ENCODE data around the gene BIN1. TPM values are rescaled to one million over a fixed set of nuclear protein-coding genes. Genes with fewer than 3 reads are reported as not detected.

BIN1 gene
- total RNA-seq, 1 experiment from 2014 or later, result 31.8 TPM

DNA sequence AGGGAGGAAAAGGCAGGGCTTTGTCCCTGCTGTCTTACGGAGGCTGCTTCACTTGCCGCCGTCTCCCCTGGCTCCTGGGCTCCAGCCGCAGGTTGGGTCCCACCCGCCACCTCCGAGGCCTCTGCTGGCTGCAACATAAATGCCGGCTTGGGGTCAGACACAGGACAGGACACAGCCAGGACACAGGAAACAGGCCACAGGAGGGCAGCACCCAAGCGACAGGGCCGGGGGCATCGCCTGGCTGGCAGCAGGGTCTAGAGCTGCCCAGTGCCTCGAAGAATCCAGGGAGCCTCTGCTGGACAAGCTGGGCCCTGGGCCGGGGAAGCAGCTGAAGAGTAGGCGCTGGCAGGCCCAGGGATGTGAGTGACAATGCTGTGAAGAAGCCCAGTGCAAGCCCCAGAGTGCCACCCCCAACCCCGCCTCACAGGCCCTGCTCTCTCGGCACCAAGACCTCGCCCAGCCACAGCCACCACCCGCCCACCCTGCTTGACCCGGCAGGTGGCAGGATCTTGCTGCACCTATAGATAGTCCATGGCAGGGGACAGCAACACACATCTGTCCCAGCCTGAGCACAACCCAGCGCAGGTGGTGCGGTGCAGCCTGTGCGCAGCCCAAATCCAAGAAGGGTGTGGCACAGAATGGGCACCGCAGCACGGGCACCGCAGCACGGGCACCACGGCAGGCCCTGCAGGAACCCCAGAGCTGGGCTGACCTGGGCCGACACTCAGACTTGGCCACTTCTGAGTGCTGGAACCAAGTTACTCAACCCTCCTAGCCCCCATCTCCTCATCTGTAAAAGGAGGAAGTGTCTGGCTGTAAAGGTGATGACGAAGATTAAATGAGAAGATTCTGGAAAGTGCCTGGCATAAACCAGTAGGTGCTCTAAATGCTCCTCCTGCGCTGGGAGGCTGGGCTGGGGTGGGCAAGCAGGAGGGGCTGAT lies 55.6 kb downstream of the BIN1 start:
- Histone ChIP-seq H3K4me2 (ENCODE audit: low read length) (no peak overlapping the region), H3K9me3 (ENCODE audit: control insufficient read depth in 1 of 2, insufficient read depth in 1 of 2, low read depth in 1 of 2, low read length in 2 of 2) (no peaks in the 10 kb centered on the region), H3K4me1 (ENCODE audit: control insufficient read depth in 1 of 2, insufficient read depth in 2 of 2, low read length in 2 of 2) (peaks cover 0 to 21% of the 10 kb centered on the region in 2 experiments; a peak in 2 of 4 replicates), H3K9ac (ENCODE audit: low read length) (no peak overlapping the region), H3K79me2 (ENCODE audit: insufficient read depth, low read length) (no peaks in the 10 kb centered on the region), H3K36me3 (ENCODE audit: control insufficient read depth in 1 of 2, insufficient read depth in 2 of 2, low read length in 2 of 2) (no peaks in the 10 kb centered on the region), H2AFZ (ENCODE audit: low read depth, low read length, poor library complexity, severe bottlenecking) (no peak overlapping the region), H4K20me1 (ENCODE audit: insufficient read depth) (no peaks in the 10 kb centered on the region), H3K4me3 (replicated peaks in 1 of 2; ENCODE audit: low read depth in 1 of 2, low read length in 2 of 2) (no peak overlapping the region), H3K9me2 (ENCODE audit: insufficient read depth) (no peaks in the 10 kb centered on the region), H3K27me3 (ENCODE audit: insufficient read depth, low read length) (no peaks in the 10 kb centered on the region), H3K27ac (ENCODE audit: low read depth, low read length) (no peak overlapping the region)
- no TSS peak for BruUV-seq (replicated peaks)
- CTCF ChIA-PET, result interaction anchor here (1.1 kb wide), 2 partner anchors 79 to 123 kb away, joined by 3 read pairs; no protein-coding TSS in a partner anchor
- RAD21 ChIA-PET (ENCODE audit: low non-redundant PET in 1 of 2, low total read pairs in 2 of 2, uncharacterized antibody in 2 of 2, unreplicated experiment in 2 of 2), result no interaction called here
- TF ChIP-seq, protein P1, sequence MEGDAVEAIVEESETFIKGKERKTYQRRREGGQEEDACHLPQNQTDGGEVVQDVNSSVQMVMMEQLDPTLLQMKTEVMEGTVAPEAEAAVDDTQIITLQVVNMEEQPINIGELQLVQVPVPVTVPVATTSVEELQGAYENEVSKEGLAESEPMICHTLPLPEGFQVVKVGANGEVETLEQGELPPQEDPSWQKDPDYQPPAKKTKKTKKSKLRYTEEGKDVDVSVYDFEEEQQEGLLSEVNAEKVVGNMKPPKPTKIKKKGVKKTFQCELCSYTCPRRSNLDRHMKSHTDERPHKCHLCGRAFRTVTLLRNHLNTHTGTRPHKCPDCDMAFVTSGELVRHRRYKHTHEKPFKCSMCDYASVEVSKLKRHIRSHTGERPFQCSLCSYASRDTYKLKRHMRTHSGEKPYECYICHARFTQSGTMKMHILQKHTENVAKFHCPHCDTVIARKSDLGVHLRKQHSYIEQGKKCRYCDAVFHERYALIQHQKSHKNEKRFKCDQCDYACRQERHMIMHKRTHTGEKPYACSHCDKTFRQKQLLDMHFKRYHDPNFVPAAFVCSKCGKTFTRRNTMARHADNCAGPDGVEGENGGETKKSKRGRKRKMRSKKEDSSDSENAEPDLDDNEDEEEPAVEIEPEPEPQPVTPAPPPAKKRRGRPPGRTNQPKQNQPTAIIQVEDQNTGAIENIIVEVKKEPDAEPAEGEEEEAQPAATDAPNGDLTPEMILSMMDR (IDR thresholded peaks at IDR 0.05 in 2 of 3, conservative IDR thresholded peaks at IDR 0.05 in 1 of 3; ENCODE audit: borderline replicate concordance in 1 of 3, insufficient read depth in 1 of 3, low read depth in 2 of 3, low read length in 2 of 3), result peak in 1 of 3 experiments; percentile 15; a peak in 1 of 6 replicates
- TF ChIP-seq YY1 (IDR thresholded peaks at IDR 0.05; ENCODE audit: extremely low read depth, insufficient replicate concordance, low read depth, low read length), result no peak
- POLR2A ChIA-PET, result no interaction called here
- intact Hi-C loops (cut with micrococcal nuclease), result no loop called here
- DNase-seq (ENCODE audit: low read depth, low spot score) (no peak), ATAC-seq (peak; percentile 24; the same call in 1 of the 2 replicates)

DNA sequence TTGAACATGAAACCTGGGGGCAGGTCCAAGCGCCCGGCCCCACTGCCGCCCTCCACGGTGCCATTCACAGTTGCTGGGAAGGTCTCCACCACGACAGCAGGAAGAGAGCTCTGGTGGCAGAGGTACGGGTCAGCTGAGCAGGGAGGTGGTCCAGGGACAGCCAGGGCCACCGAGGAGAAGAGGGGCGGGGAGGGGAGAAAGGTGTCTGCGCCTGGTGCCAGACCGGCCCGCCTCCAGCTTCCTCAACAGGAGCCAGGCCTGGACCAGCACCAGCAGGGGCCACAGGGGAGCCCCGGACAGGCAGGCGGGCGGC lies 56.2 kb downstream of the BIN1 start:
- ATAC-seq (no peak), DNase-seq (ENCODE audit: low read depth, low spot score) (no peak)
- ChIA-PET RAD21 (ENCODE audit: low non-redundant PET in 1 of 2, low total read pairs in 2 of 2, uncharacterized antibody in 2 of 2, unreplicated experiment in 2 of 2) (no interaction called here), CTCF (interaction anchor here (1.1 to 1.5 kb wide), 3 partner anchors 79 to 146 kb away, joined by 3 read pairs; no protein-coding TSS in a partner anchor), POLR2A (no interaction called here)
- no peaks in the 10 kb centered on the region for H3K9me3 ChIP-seq (ENCODE audit: control insufficient read depth in 1 of 2, insufficient read depth in 1 of 2, low read depth in 1 of 2, low read length in 2 of 2)
- no peak overlapping the region for H2AFZ ChIP-seq (ENCODE audit: low read depth, low read length, poor library complexity, severe bottlenecking)
- H3K27ac ChIP-seq (ENCODE audit: low read depth, low read length), result no peak overlapping the region; the same call in 1 of the 2 replicates
- no peak overlapping the region for H3K4me2 ChIP-seq (ENCODE audit: low read length)
- intact Hi-C loops (cut with micrococcal nuclease), result no loop called here
- BruUV-seq (replicated peaks), result no TSS peak
- H3K9ac ChIP-seq (ENCODE audit: low read length), result no peak overlapping the region
- H3K4me3 ChIP-seq (replicated peaks in 1 of 2; ENCODE audit: low read depth in 1 of 2, low read length in 2 of 2), result no peak overlapping the region
- no peaks in the 10 kb centered on the region for H4K20me1 ChIP-seq (ENCODE audit: insufficient read depth)
- H3K4me1 ChIP-seq (ENCODE audit: control insufficient read depth in 1 of 2, insufficient read depth in 2 of 2, low read length in 2 of 2), result peaks cover 0 to 21% of the 10 kb centered on the region in 2 experiments; a peak in 2 of 4 replicates
- H3K79me2 ChIP-seq (ENCODE audit: insufficient read depth, low read length), result no peaks in the 10 kb centered on the region
- no peaks in the 10 kb centered on the region for H3K36me3 ChIP-seq (ENCODE audit: control insufficient read depth in 1 of 2, insufficient read depth in 2 of 2, low read length in 2 of 2)
- H3K9me2 ChIP-seq (ENCODE audit: insufficient read depth), result no peaks in the 10 kb centered on the region
- no peaks in the 10 kb centered on the region for H3K27me3 ChIP-seq (ENCODE audit: insufficient read depth, low read length)
- no peak for TF ChIP-seq JUND (IDR thresholded peaks at IDR 0.05)
- TF ChIP-seq, protein P2, sequence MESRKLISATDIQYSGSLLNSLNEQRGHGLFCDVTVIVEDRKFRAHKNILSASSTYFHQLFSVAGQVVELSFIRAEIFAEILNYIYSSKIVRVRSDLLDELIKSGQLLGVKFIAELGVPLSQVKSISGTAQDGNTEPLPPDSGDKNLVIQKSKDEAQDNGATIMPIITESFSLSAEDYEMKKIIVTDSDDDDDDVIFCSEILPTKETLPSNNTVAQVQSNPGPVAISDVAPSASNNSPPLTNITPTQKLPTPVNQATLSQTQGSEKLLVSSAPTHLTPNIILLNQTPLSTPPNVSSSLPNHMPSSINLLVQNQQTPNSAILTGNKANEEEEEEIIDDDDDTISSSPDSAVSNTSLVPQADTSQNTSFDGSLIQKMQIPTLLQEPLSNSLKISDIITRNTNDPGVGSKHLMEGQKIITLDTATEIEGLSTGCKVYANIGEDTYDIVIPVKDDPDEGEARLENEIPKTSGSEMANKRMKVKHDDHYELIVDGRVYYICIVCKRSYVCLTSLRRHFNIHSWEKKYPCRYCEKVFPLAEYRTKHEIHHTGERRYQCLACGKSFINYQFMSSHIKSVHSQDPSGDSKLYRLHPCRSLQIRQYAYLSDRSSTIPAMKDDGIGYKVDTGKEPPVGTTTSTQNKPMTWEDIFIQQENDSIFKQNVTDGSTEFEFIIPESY (IDR thresholded peaks at IDR 0.05; ENCODE audit: extremely low read depth, insufficient replicate concordance, low read length), result no peak
- TF ChIP-seq TCF7L2 (IDR thresholded peaks at IDR 0.05; ENCODE audit: borderline replicate concordance, extremely low read depth, insufficient read depth, insufficient read length), result no peak
- TF ChIP-seq, protein P3, sequence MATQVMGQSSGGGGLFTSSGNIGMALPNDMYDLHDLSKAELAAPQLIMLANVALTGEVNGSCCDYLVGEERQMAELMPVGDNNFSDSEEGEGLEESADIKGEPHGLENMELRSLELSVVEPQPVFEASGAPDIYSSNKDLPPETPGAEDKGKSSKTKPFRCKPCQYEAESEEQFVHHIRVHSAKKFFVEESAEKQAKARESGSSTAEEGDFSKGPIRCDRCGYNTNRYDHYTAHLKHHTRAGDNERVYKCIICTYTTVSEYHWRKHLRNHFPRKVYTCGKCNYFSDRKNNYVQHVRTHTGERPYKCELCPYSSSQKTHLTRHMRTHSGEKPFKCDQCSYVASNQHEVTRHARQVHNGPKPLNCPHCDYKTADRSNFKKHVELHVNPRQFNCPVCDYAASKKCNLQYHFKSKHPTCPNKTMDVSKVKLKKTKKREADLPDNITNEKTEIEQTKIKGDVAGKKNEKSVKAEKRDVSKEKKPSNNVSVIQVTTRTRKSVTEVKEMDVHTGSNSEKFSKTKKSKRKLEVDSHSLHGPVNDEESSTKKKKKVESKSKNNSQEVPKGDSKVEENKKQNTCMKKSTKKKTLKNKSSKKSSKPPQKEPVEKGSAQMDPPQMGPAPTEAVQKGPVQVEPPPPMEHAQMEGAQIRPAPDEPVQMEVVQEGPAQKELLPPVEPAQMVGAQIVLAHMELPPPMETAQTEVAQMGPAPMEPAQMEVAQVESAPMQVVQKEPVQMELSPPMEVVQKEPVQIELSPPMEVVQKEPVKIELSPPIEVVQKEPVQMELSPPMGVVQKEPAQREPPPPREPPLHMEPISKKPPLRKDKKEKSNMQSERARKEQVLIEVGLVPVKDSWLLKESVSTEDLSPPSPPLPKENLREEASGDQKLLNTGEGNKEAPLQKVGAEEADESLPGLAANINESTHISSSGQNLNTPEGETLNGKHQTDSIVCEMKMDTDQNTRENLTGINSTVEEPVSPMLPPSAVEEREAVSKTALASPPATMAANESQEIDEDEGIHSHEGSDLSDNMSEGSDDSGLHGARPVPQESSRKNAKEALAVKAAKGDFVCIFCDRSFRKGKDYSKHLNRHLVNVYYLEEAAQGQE (IDR thresholded peaks at IDR 0.05; ENCODE audit: low read depth), result no peak
- TF ChIP-seq EZH2phosphoT487 (IDR thresholded peaks at IDR 0.05; ENCODE audit: borderline replicate concordance), result no peak
- TF ChIP-seq POLR2A (IDR thresholded peaks at IDR 0.05; ENCODE audit: borderline replicate concordance, extremely low read depth, insufficient read depth, insufficient read length), result no peak
- TF ChIP-seq, protein P4, sequence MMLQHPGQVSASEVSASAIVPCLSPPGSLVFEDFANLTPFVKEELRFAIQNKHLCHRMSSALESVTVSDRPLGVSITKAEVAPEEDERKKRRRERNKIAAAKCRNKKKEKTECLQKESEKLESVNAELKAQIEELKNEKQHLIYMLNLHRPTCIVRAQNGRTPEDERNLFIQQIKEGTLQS (IDR thresholded peaks at IDR 0.05), result no peak
